Frontal cortex (tissue), 4 donors: Measurements from ENCODE around the gene TMEM126A. TPM values are rescaled to one million over a fixed set of nuclear protein-coding genes. Genes with fewer than 3 reads are reported as not detected.
"Not testable (repeated sequence)": the region's sequence is repeated elsewhere in the genome, so short reads cannot be mapped to it uniquely, and the experiment has no call there.

Experiments
- DNase-seq, 2 donors: peaks; one replicate each; pipeline ENCODE4 v3.0.0; 2012; ENCODE audit warnings: low spot score in 2 of 2
- FAIRE-seq: peaks from 2 replicates; lab custom pipeline; 2012; peaks lifted over from hg19 to GRCh38; lab: Jason Lieb, UNC
- total RNA-seq: library from RNA; depleted of rRNA; stranded (reverse); fragments of >200 nt; gene quantifications from one replicate; pipeline ENCODE4 v1.2.3, GENCODE V29; 2014
- donor health status: control.
- donor health status: control.
- donor health status: control.

TMEM126A gene
- 33.8 TPM for total RNA-seq

GRCh38 chr11:85647604-85648299, at the start of gene TMEM126A:
Gene TMEM126A, plus strand, starts transcription at chr11:85647967. Its CDS starts 2,289 bp downstream, at chr11:85650256.
- DNase-seq (peak; percentile 53 to 76), FAIRE-seq (no peak)

- no peak for DNase-seq
- FAIRE-seq, result no peak
Measured at GRCh38 chr11:85599083-85599482, 48.7 kb upstream of the TMEM126A start.

- DNase-seq (no peak), FAIRE-seq (no peak)
Measured at GRCh38 chr11:85602526-85603213, 45.1 kb upstream of the TMEM126A start.

GRCh38 chr11:85603220-85603619, 44.5 kb upstream of the TMEM126A start:
- DNase-seq (no peak), FAIRE-seq (no peak)

- not testable (repeated sequence) for FAIRE-seq, DNase-seq
Measured at GRCh38 chr11:85606237-85606636, 41.5 kb upstream of the TMEM126A start.

- DNase-seq, FAIRE-seq: not testable (repeated sequence)
Measured at GRCh38 chr11:85608621-85609020, 39.1 kb upstream of the TMEM126A start.

- not testable (repeated sequence) for DNase-seq, FAIRE-seq
Measured at GRCh38 chr11:85609286-85609685, 38.5 kb upstream of the TMEM126A start.

GRCh38 chr11:85611643-85612042, 36.1 kb upstream of the TMEM126A start:
- not testable (repeated sequence) for FAIRE-seq, DNase-seq

GRCh38 chr11:85619499-85619898, 28.3 kb upstream of the TMEM126A start:
- FAIRE-seq (no peak), DNase-seq (no peak)

GRCh38 chr11:85620256-85620655, 27.5 kb upstream of the TMEM126A start:
- DNase-seq (no peak), FAIRE-seq (no peak)

- FAIRE-seq (no peak), DNase-seq (no peak)
Measured at GRCh38 chr11:85626496-85626895, 21.3 kb upstream of the TMEM126A start.

GRCh38 chr11:85627332-85627997, 20.3 kb upstream of the TMEM126A start, which contains the start of gene DLG2:
Gene DLG2, minus strand, starts transcription at chr11:85627344.
- no peak for FAIRE-seq
- peak in 1 of 2 donors; percentile 8 for DNase-seq

GRCh38 chr11:85627998-85628770, 19.6 kb upstream of the TMEM126A start, which contains the start of gene TMEM126B:
Gene TMEM126B, plus strand, starts transcription at chr11:85628593. Its CDS starts 15 bp downstream, at chr11:85628608.
- DNase-seq (peak; percentile 66 to 78), FAIRE-seq (peak; percentile 64)

- FAIRE-seq (no peak), DNase-seq (no peak)
Measured at GRCh38 chr11:85628771-85629341, 18.9 kb upstream of the TMEM126A start.

- no peak for DNase-seq
- FAIRE-seq, result no peak
Measured at GRCh38 chr11:85634747-85635146, 13.0 kb upstream of the TMEM126A start.

GRCh38 chr11:85643191-85643614, 4.6 kb upstream of the TMEM126A start:
- FAIRE-seq, result no peak
- no peak for DNase-seq

- DNase-seq (no peak), FAIRE-seq (no peak)
Measured at GRCh38 chr11:85647078-85647477, 689 bp upstream of the TMEM126A start.

GRCh38 chr11:85651118-85651517, 3.4 kb downstream of the TMEM126A start:
- FAIRE-seq, result no peak
- no peak for DNase-seq

GRCh38 chr11:85652786-85653447, 5.2 kb downstream of the TMEM126A start:
- FAIRE-seq (no peak), DNase-seq (no peak)
